SK-N-SH (cell line): ENCODE measurements around the gene NXNL1. TPM values are rescaled to one million over a fixed set of nuclear protein-coding genes. Genes with fewer than 3 reads are reported as not detected.
"Not testable (repeated sequence)": the region's sequence is repeated elsewhere in the genome, so short reads cannot be mapped to it uniquely, and the experiment has no call there.

Experiments
- CTCF ChIA-PET: fragments of 300-600, 350-600 bp; formaldehyde crosslinking; extraction: SDS; loops from one replicate; lab custom pipeline; 2021; lab: Yijun Ruan, JAX
- POLR2A ChIA-PET: fragments of 350-600 bp; sonication (Branson Sonifier 250); formaldehyde crosslinking; extraction: SDS; loops from one replicate; lab custom pipeline; 2020; ENCODE audit warnings: antibody characterized with exemption, inconsistent platforms; lab: Yijun Ruan, JAX
- DNase-seq: peaks from one replicate; pipeline ENCODE4 v3.0.0; 2012
- H2AFZ ChIP-seq: fragments of 200-600 bp; sonication (generic); 2 replicates; pipeline ENCODE4 v1.8.1; 2016; ENCODE audit warnings: antibody characterized with exemption, mild to moderate bottlenecking, low read depth
- H3F3A ChIP-seq: fragments of 200-600 bp; sonication (generic); replicated peaks from 2 replicates; pipeline ENCODE3; 2016; ENCODE audit warnings: antibody characterized with exemption, mild to moderate bottlenecking; ENCODE audit not compliant: insufficient read depth
- H3K27ac ChIP-seq, 2 experiments: fragments of 200-500 bp in 1 of 2; fragments of 200-600 bp in 1 of 2; sonication (Bioruptor generic) in 1 of 2; sonication (generic), shearing (Covaris generic) in 1 of 2; 2 replicates each; pipeline versions ENCODE4 v1.5.1 to v1.6.1; 2014 to 2016; ENCODE audit warnings: low read depth in 2 of 2, inconsistent platforms in 1 of 2, low read length in 1 of 2, mild to moderate bottlenecking in 1 of 2, mixed read lengths in 1 of 2
- H3K27me3 ChIP-seq: fragments of 200-600 bp; sonication (generic), shearing (Covaris generic); 2 replicates; pipeline ENCODE4 v1.6.1; 2016; ENCODE audit warnings: mixed run types; ENCODE audit not compliant: insufficient read depth
- H3K36me3 ChIP-seq, 2 experiments: fragments of 200-500 bp in 1 of 2; fragments of 200-600 bp in 1 of 2; sonication (Bioruptor generic) in 1 of 2; sonication (generic) in 1 of 2; replicated peaks in 1 of 2; 2 replicates each; pipeline versions ENCODE3 to v1.5.1; 2014 to 2016; ENCODE audit warnings: low read length in 1 of 2, mild to moderate bottlenecking in 1 of 2; ENCODE audit not compliant: insufficient read depth in 2 of 2, control insufficient read depth in 1 of 2
- H3K4me1 ChIP-seq, 2 experiments: fragments of 200-500 bp in 1 of 2; fragments of 200-600 bp in 1 of 2; sonication (Bioruptor generic) in 1 of 2; sonication (generic), shearing (Covaris generic) in 1 of 2; 2 replicates each; pipeline versions ENCODE4 v1.5.1 to v1.6.1; 2014 to 2016; ENCODE audit warnings: low read depth in 1 of 2, low read length in 1 of 2, mixed run types in 1 of 2; ENCODE audit not compliant: insufficient read depth in 2 of 2, control insufficient read depth in 1 of 2
- H3K4me2 ChIP-seq: fragments of 200-600 bp; sonication (generic), shearing (Covaris generic); 2 replicates; pipeline ENCODE4 v1.6.1; 2017; ENCODE audit warnings: mixed run types
- H3K4me3 ChIP-seq, 2 experiments: fragments of 200-500 bp in 1 of 2; fragments of 200-600 bp in 1 of 2; sonication (Bioruptor generic) in 1 of 2; sonication (generic), shearing (Covaris generic) in 1 of 2; 2 replicates each; pipeline versions ENCODE4 v1.5.1 to v1.8.1; 2014 to 2016; ENCODE audit warnings: low read depth in 2 of 2, inconsistent platforms in 1 of 2, low read length in 1 of 2, mild to moderate bottlenecking in 1 of 2, mixed read lengths in 1 of 2, moderate library complexity in 1 of 2
- H3K79me2 ChIP-seq: fragments of 200-600 bp; sonication (generic); 2 replicates; pipeline ENCODE4 v1.8.1; 2017; ENCODE audit warnings: mild to moderate bottlenecking; ENCODE audit not compliant: insufficient read depth
- H3K9ac ChIP-seq: fragments of 200-600 bp; sonication (generic); 2 replicates; pipeline ENCODE4 v1.6.1; 2017; ENCODE audit warnings: mixed run types
- H3K9me2 ChIP-seq: fragments of 200-600 bp; sonication (generic); 2 replicates; pipeline ENCODE4 v1.6.1; 2017; ENCODE audit warnings: mixed run types
- H3K9me3 ChIP-seq: fragments of 200-600 bp; sonication (generic); 2 replicates; pipeline ENCODE4 v1.6.1; 2017; ENCODE audit warnings: mixed run types, mild to moderate bottlenecking, moderate library complexity
- H4K20me1 ChIP-seq: fragments of 200-600 bp; sonication (generic); 2 replicates; pipeline ENCODE4 v1.6.1; 2017; ENCODE audit warnings: mild to moderate bottlenecking, mixed run types; ENCODE audit not compliant: insufficient read depth
- CHD2 ChIP-seq: fragments of 150-350 bp; IDR thresholded peaks from 2 replicates; pipeline ENCODE4 v1.6.1; 2018; ENCODE audit warnings: low read length; ENCODE audit not compliant: partially characterized antibody
- CTCF ChIP-seq: fragments of 200-600 bp; sonication (generic); IDR thresholded peaks from 2 replicates; pipeline ENCODE4 v1.6.1; 2017; ENCODE audit warnings: antibody characterized with exemption, mild to moderate bottlenecking, moderate library complexity
- ELF1 ChIP-seq: IDR thresholded peaks from 2 replicates; pipeline ENCODE4 v1.4.0; 2012
- FOSL2 ChIP-seq: IDR thresholded peaks from 2 replicates; pipeline ENCODE4 v1.4.0; 2012; ENCODE audit warnings: low read depth, mild to moderate bottlenecking, moderate library complexity, borderline replicate concordance
- FOXJ3 ChIP-seq: sonication (generic); formaldehyde crosslinking; IDR thresholded peaks from 2 replicates; pipeline ENCODE4 v1.5.1; 2020; ENCODE audit warnings: mild to moderate bottlenecking, missing genetic modification reagents
- FOXM1 ChIP-seq: IDR thresholded peaks from 2 replicates; pipeline ENCODE4 v1.4.0; 2012; ENCODE audit warnings: low read depth, mild to moderate bottlenecking
- GABPA ChIP-seq: IDR thresholded peaks from 2 replicates; pipeline ENCODE4 v1.4.0; 2012; ENCODE audit warnings: low read depth, mild to moderate bottlenecking
- GATA2 ChIP-seq: sonication (generic); formaldehyde crosslinking; IDR thresholded peaks from 2 replicates; pipeline ENCODE4 v1.5.0; 2020; ENCODE audit warnings: mild to moderate bottlenecking, missing genetic modification reagents
- IRF3 ChIP-seq: fragments of 150-350 bp; IDR thresholded peaks from 2 replicates; pipeline ENCODE4 v1.6.1; 2016; ENCODE audit warnings: mild to moderate bottlenecking, low read depth, low read length
- MXI1 ChIP-seq: IDR thresholded peaks from 2 replicates; pipeline ENCODE4 v1.6.1; 2012; ENCODE audit warnings: mild to moderate bottlenecking, low read depth, low read length, improper control_type of control experiment
- NFIC ChIP-seq: IDR thresholded peaks from 2 replicates; pipeline ENCODE4 v1.4.0; 2012; ENCODE audit warnings: borderline replicate concordance
- NRF1 ChIP-seq: IDR thresholded peaks from 2 replicates; pipeline ENCODE4 v1.6.1; 2012; ENCODE audit warnings: low read depth, mild to moderate bottlenecking, low read length
- POLR2AphosphoS5 ChIP-seq: IDR thresholded peaks from 2 replicates; pipeline ENCODE4 v1.6.1; 2012; ENCODE audit warnings: low read depth, low read length
- RAD21 ChIP-seq: IDR thresholded peaks from 2 replicates; pipeline ENCODE4 v1.6.1; 2012; ENCODE audit warnings: mild to moderate bottlenecking, low read length
- RCOR1 ChIP-seq: fragments of 150-350 bp; IDR thresholded peaks from 2 replicates; pipeline ENCODE4 v1.6.1; 2017; ENCODE audit warnings: antibody characterized with exemption, low read length
- RFX5 ChIP-seq: IDR thresholded peaks from 2 replicates; pipeline ENCODE4 v1.6.1; 2012; ENCODE audit warnings: mild to moderate bottlenecking, improper control_type of control experiment, low read length
- SIN3A ChIP-seq: IDR thresholded peaks from 2 replicates; pipeline ENCODE4 v1.6.1; 2012; ENCODE audit warnings: low read depth, mild to moderate bottlenecking, low read length, moderate library complexity, borderline replicate concordance
- SMC3 ChIP-seq: IDR thresholded peaks from 2 replicates; pipeline ENCODE4 v1.6.1; 2012; ENCODE audit warnings: low read depth, low read length, improper control_type of control experiment
- TAF1 ChIP-seq: IDR thresholded peaks from 2 replicates; pipeline ENCODE4 v1.6.1; 2012; ENCODE audit warnings: low read depth, mild to moderate bottlenecking, low read length, moderate library complexity, borderline replicate concordance
- USF1 ChIP-seq: IDR thresholded peaks from 2 replicates; pipeline ENCODE4 v1.4.0; 2012; ENCODE audit warnings: low read depth, borderline replicate concordance
- YY1 ChIP-seq: IDR thresholded peaks from 2 replicates; pipeline ENCODE4 v1.4.0; 2012; ENCODE audit warnings: low read depth, mild to moderate bottlenecking
- ZBTB33 ChIP-seq: IDR thresholded peaks from 2 replicates; pipeline ENCODE4 v1.4.0; 2012; ENCODE audit warnings: low read depth, borderline replicate concordance
- WGBS: methylation state at CpG from one replicate; pipeline ENCODE4 v1.1.6; 2017; ENCODE audit warnings: low lambda C conversion rate; 5-methylcytosine and 5-hydroxymethylcytosine counted together
- polyA plus RNA-seq, 3 experiments: library from polyadenylated mRNA; depleted of rRNA; stranded (reverse); fragments of >200 nt; gene quantifications; 2 replicates each; pipeline ENCODE4 v1.2.3, GENCODE V29; 2012
- TF ChIP-seq, protein P1 (sequence below): IDR thresholded peaks from 2 replicates; pipeline ENCODE4; 2012
- TF ChIP-seq, protein P2 (sequence below): fragments of 150-350 bp; IDR thresholded peaks from 2 replicates; pipeline ENCODE4 v1.6.1; 2017; ENCODE audit warnings: antibody characterized with exemption, low read length, low read depth, borderline replicate concordance

The NXNL1 gene
- polyA plus RNA-seq, 1 of the 3 experiments (the other 2 are of a cell fraction) = not detected

GRCh38 chr19:17475541-17476115 lies 14.9 kb upstream of the NXNL1 start (continued):
- no peak for TF ChIP-seq RFX5
- TF ChIP-seq CHD2 = no peak
- TF ChIP-seq POLR2AphosphoS5 = no peak
- TF ChIP-seq USF1 = no peak
- TF ChIP-seq CTCF = no peak
- TF ChIP-seq SIN3A = 0 out of 2 replicates have a peak, but pooled peaks have one; percentile 10
- no peak for TF ChIP-seq MXI1
- TF ChIP-seq FOSL2 = no peak
- TF ChIP-seq NFIC = peak; percentile 66
- TF ChIP-seq TAF1 = no peak
- peak; percentile 65; the same call in 1 of the 2 replicates for TF ChIP-seq ELF1
- TF ChIP-seq YY1 = no peak
- TF ChIP-seq FOXJ3 (CRISPR knock-in tag) = no peak
- TF ChIP-seq NRF1 = no peak
- TF ChIP-seq, protein P1, sequence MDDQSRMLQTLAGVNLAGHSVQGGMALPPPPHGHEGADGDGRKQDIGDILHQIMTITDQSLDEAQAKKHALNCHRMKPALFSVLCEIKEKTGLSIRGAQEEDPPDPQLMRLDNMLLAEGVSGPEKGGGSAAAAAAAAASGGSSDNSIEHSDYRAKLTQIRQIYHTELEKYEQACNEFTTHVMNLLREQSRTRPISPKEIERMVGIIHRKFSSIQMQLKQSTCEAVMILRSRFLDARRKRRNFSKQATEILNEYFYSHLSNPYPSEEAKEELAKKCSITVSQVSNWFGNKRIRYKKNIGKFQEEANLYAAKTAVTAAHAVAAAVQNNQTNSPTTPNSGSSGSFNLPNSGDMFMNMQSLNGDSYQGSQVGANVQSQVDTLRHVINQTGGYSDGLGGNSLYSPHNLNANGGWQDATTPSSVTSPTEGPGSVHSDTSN = peak; percentile 40; the same call in 1 of the 2 replicates
- TF ChIP-seq GATA2 (CRISPR knock-in tag) = no peak
- TF ChIP-seq, protein P2, sequence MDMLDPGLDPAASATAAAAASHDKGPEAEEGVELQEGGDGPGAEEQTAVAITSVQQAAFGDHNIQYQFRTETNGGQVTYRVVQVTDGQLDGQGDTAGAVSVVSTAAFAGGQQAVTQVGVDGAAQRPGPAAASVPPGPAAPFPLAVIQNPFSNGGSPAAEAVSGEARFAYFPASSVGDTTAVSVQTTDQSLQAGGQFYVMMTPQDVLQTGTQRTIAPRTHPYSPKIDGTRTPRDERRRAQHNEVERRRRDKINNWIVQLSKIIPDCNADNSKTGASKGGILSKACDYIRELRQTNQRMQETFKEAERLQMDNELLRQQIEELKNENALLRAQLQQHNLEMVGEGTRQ = no peak
- no peak for TF ChIP-seq IRF3
- no peak for TF ChIP-seq SMC3
- TF ChIP-seq GABPA = no peak; the same call in 1 of the 2 replicates
- no peak for TF ChIP-seq RAD21
- no peak for TF ChIP-seq FOXM1
- TF ChIP-seq ZBTB33 = no peak
- no peak for TF ChIP-seq RCOR1

DNA sequence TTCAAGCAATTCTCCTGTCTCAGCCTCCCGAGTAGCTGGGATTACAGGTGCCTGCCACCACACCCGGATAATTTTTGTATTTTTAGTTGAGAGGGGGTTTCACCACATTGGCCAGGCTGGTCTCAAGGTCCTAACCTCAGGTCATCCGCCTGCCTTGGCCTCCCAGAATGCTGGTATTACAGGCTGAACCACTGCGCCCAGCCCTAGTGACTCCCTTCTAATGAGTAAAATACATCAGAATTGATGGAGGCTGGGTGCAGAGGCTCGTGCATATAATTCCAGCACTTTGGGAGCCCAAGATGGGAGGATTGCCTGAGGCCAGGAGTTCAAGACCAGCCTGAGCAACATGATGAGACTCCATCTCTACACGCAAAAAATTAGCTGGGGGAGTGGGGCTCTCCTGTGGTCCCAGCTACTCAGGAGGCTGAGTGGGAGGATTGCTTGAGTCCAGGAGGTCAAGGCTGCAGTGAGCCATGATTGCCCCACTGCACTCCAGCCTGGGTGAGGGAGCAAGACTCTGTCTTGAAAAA lies 14.3 kb upstream of the NXNL1 start:
- not testable (repeated sequence) for H4K20me1 ChIP-seq, H3K9me2 ChIP-seq, H3K9me3 ChIP-seq, H2AFZ ChIP-seq, H3K27me3 ChIP-seq, H3K36me3 ChIP-seq, H3F3A ChIP-seq, H3K4me3 ChIP-seq, DNase-seq
- ChIA-PET CTCF (interaction anchor here (1.0 kb wide), 1 partner anchor 14 kb away, joined by 3 read pairs; the partner anchor contains the start of gene NXNL1), POLR2A (interaction anchor here (0.7 kb wide), 1 partner anchor 34 kb away, joined by 3 read pairs; no protein-coding TSS in a partner anchor)
- peak overlapping the region in 1 of 2 experiments; percentile 44; a peak in 2 of 4 replicates for H3K27ac ChIP-seq
- H3K4me2 ChIP-seq = peak overlapping the region; percentile 53; the same call in 1 of the 2 replicates
- H3K9ac ChIP-seq = 0 out of 2 replicates have a peak overlapping the region, but pooled peaks have one; percentile 2
- H3K79me2 ChIP-seq = peaks cover 46% of the 10 kb centered on the region
- H3K4me1 ChIP-seq = peaks cover 9 to 17% of the 10 kb centered on the region in 2 experiments; a peak in 2 of 4 replicates
- 79% methylated on average over 5 of the region's 6 CpGs for WGBS
